Spinal cord (tissue), 10 donors: Measurements from ENCODE around the gene FAM107B. TPM values are rescaled to one million over a fixed set of nuclear protein-coding genes. Genes with fewer than 3 reads are reported as not detected.

Experiments
- DNase-seq, 6 donors: peaks; one replicate each; pipeline versions ENCODE4 v3.0.0 to v3.0.0-alpha.2; 2013 to 2015; ENCODE audit warnings: low spot score in 6 of 6, low read depth in 4 of 6
- H3K27ac ChIP-seq: one replicate; pipeline ENCODE4 v1.5.1; 2013; ENCODE audit warnings: low read depth, low read length, control low read depth
- H3K27me3 ChIP-seq: one replicate; pipeline ENCODE4 v1.6.1; 2013; ENCODE audit warnings: low read length; ENCODE audit not compliant: control insufficient read depth, insufficient read depth
- H3K36me3 ChIP-seq: one replicate; pipeline ENCODE4 v1.6.1; 2013; ENCODE audit warnings: low read length; ENCODE audit not compliant: control insufficient read depth, insufficient read depth
- H3K4me1 ChIP-seq: one replicate; pipeline ENCODE4 v1.6.1; 2013; ENCODE audit warnings: low read length; ENCODE audit not compliant: control insufficient read depth, insufficient read depth
- H3K4me3 ChIP-seq: one replicate; pipeline ENCODE4 v1.5.1; 2013; ENCODE audit warnings: low read depth, low read length, control low read depth
- H3K9me3 ChIP-seq: one replicate; pipeline ENCODE4 v1.6.1; 2013; ENCODE audit warnings: low read length; ENCODE audit not compliant: control insufficient read depth, insufficient read depth
- WGBS: methylation state at CpG from one replicate; pipeline ENCODE4 v1.1.5; 2013; ENCODE audit warnings: missing lambda C conversion rate; ENCODE audit not compliant: insufficient coverage; 5-methylcytosine and 5-hydroxymethylcytosine counted together
- polyA plus RNA-seq, 2 donors: library from polyadenylated mRNA; unstranded; fragments of 120-200 nt; gene quantifications; one replicate each; pipeline ENCODE4 v1.2.1, GENCODE V29; 2013; ENCODE audit not compliant: insufficient read length in 2 of 2
- total RNA-seq, 2 donors: library from RNA; depleted of rRNA in 1 of 2; stranded (reverse); fragments of 120-200 nt in 1 of 2; fragments of >200 nt in 1 of 2; gene quantifications; one replicate each; pipeline versions ENCODE4 v1.2.3 to v1.2.4, GENCODE V29; 2013 to 2014
- donor health status: healthy.

The FAM107B gene
- total and polyA plus RNA-seq, 4 donors = 36.4 to 56.9 (median 47.1) TPM

DNA sequence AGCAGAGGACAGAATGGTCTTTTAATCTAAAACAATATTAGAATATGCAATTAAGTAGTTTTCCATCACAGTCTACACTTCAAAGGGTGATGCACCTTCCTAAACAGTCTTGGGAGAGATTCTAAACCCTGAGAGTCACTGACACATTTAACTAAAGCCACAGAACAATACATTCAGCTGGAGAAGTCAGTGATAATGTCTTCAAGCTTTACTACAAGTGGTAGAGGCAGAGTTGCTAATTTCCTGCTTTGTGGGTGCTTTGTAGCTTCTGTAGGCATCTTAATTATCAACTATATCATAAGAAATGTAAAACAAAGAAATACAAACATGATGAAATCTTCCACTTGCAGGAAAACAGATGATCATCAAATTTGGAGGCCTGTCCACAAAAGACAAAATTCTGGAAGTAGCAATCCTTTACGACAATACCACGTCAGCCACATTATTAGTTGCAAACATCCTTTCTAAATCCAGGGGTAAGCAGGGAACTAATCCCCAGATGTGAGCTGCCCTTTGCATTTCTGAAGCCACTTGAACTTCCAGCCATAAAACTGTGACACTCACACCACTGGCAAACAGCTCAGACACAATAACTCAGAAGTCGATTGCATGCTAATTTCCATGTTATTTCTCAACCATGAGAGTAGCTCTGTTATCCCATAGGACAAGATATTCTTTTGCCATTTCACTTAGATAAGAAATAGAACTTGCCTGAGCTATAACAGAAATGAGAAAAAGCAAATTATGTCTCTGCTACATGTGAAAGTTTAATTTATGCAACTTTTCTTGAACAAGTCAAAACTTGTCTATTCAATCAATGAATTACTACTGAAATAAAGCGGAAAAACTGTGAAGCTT lies 212.2 kb downstream of the FAM107B start:
- no peaks in the 10 kb centered on the region for H3K27me3 ChIP-seq
- WGBS = 100% methylated on average over 2 of the region's 4 CpGs
- H3K36me3 ChIP-seq = peaks cover 4% of the 10 kb centered on the region
- H3K27ac ChIP-seq = no peak overlapping the region
- H3K9me3 ChIP-seq = no peaks in the 10 kb centered on the region
- peaks cover 6% of the 10 kb centered on the region for H3K4me1 ChIP-seq
- no peak for DNase-seq
- H3K4me3 ChIP-seq = no peak overlapping the region

- H3K36me3 ChIP-seq = peaks cover 4% of the 10 kb centered on the region
- no peaks in the 10 kb centered on the region for H3K9me3 ChIP-seq
- no peak for DNase-seq
- H3K4me3 ChIP-seq = no peak overlapping the region
- no peaks in the 10 kb centered on the region for H3K27me3 ChIP-seq
- peaks cover 12% of the 10 kb centered on the region for H3K4me1 ChIP-seq
- WGBS = 87% methylated on average over 10 of the region's 15 CpGs
- no peak overlapping the region for H3K27ac ChIP-seq
These were observed 213.6 kb downstream of the FAM107B start for GRCh38 chr10:14560791-14561765.

- Histone ChIP-seq H3K27ac (no peak overlapping the region), H3K27me3 (no peaks in the 10 kb centered on the region), H3K9me3 (no peaks in the 10 kb centered on the region), H3K4me1 (peaks cover 18% of the 10 kb centered on the region), H3K4me3 (no peak overlapping the region), H3K36me3 (no peaks in the 10 kb centered on the region)
- WGBS = 93% methylated on average over 9 of the region's 9 CpGs
- DNase-seq = no peak
These were observed 214.4 kb downstream of the FAM107B start for GRCh38 chr10:14560274-14560673.

GRCh38 chr10:14558025-14558424 lies 216.7 kb downstream of the FAM107B start:
- DNase-seq = no peak
- Histone ChIP-seq H3K4me1 (peaks cover 18% of the 10 kb centered on the region), H3K4me3 (no peak overlapping the region), H3K9me3 (no peaks in the 10 kb centered on the region), H3K36me3 (no peaks in the 10 kb centered on the region), H3K27me3 (no peaks in the 10 kb centered on the region), H3K27ac (no peak overlapping the region)
- WGBS = 93% methylated on average over 12 of the region's 12 CpGs

- Histone ChIP-seq H3K27me3 (no peaks in the 10 kb centered on the region), H3K9me3 (no peaks in the 10 kb centered on the region), H3K36me3 (no peaks in the 10 kb centered on the region), H3K4me3 (no peak overlapping the region), H3K4me1 (peaks cover 18% of the 10 kb centered on the region), H3K27ac (no peak overlapping the region)
- no peak for DNase-seq
- WGBS = 81% methylated on average over 3 of the region's 5 CpGs
These were observed 217.1 kb downstream of the FAM107B start for GRCh38 chr10:14557567-14557966.

DNA sequence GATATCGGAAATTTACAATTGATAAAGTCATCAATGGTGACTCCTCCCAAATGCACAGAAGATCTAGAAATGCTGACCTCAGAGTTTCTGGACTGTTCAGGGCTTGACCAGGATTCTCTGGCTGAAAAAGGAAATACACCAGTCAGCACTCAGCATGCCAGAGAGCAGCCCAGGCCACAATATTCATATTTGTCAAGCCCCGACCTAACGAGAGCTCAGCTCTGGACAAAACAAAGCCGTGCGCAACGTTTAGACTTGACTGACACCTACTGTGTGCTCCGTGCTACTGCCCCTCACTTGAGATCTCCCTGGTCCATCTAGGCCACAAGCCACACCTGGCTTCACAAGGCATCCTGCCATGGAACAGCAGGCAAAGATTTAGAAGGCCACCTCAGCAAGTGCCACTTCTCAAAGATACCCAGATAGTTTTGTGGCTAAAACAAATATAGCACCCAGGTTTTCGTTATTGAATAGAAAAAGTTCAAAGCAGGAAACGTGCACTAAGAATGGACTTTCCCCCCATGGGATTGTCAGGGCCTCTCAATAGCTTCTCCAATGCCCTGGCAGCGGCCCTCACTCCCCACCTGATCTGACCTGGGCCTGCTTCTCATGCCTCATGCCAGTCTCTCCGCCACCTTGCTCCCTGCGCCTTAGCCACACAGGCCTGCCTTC lies 218.3 kb downstream of the FAM107B start:
- no peak overlapping the region for H3K4me3 ChIP-seq
- H3K36me3 ChIP-seq = no peaks in the 10 kb centered on the region
- WGBS = 70% methylated on average over 12 of the region's 12 CpGs
- no peak overlapping the region for H3K27ac ChIP-seq
- peak in 2 of 6 donors; percentile 29 to 54 for DNase-seq
- no peaks in the 10 kb centered on the region for H3K9me3 ChIP-seq
- H3K4me1 ChIP-seq = peaks cover 16% of the 10 kb centered on the region
- H3K27me3 ChIP-seq = no peaks in the 10 kb centered on the region

DNA sequence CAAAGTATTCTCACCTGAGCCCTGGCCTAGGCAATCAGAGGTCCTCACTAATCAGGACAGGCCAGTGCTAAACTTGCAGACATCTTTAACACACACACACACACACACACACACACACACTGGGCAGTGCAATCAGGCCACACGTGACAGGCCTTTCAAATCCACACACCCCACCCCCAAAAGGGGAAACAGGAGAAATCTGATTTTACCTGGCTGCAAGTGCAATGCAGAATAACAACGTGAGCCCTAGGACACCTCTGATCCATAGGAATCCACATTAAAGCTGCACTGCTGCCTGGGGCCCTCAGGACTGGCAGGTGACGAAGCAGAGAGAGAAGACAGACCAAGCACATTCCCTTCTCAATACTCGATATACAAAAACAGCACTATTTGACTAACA lies 218.9 kb downstream of the FAM107B start:
- H3K27me3 ChIP-seq = no peaks in the 10 kb centered on the region
- no peak for DNase-seq
- H3K4me1 ChIP-seq = peaks cover 12% of the 10 kb centered on the region
- no peaks in the 10 kb centered on the region for H3K9me3 ChIP-seq
- H3K27ac ChIP-seq = no peak overlapping the region
- 47% methylated on average over 3 of the region's 4 CpGs for WGBS
- no peaks in the 10 kb centered on the region for H3K36me3 ChIP-seq
- H3K4me3 ChIP-seq = no peak overlapping the region

GRCh38 chr10:14554491-14555205 lies 220.0 kb downstream of the FAM107B start:
- no peak for DNase-seq
- H3K27me3 ChIP-seq = no peaks in the 10 kb centered on the region
- peaks cover 12% of the 10 kb centered on the region for H3K4me1 ChIP-seq
- no peaks in the 10 kb centered on the region for H3K36me3 ChIP-seq
- H3K4me3 ChIP-seq = no peak overlapping the region
- no peaks in the 10 kb centered on the region for H3K9me3 ChIP-seq
- no CpG with 5 or more reads among the region's 3 CpGs for whole genome bisulfite sequencing
- H3K27ac ChIP-seq = no peak overlapping the region

GRCh38 chr10:14554091-14554490 lies 220.6 kb downstream of the FAM107B start:
- Histone ChIP-seq H3K36me3 (no peaks in the 10 kb centered on the region), H3K27me3 (no peaks in the 10 kb centered on the region), H3K27ac (no peak overlapping the region), H3K4me1 (peaks cover 12% of the 10 kb centered on the region), H3K9me3 (no peaks in the 10 kb centered on the region), H3K4me3 (no peak overlapping the region)
- no CpG with 5 or more reads among the region's 3 CpGs for WGBS
- no peak for DNase-seq
